Adrenal gland (tissue), 5 donors: ENCODE data around the gene OCEL1.

Source experiments
- CTCF ChIP-seq, 6 experiments: fragments of 450-650 bp in 4 of 6; fragments of 200-600 bp in 2 of 6; sonication (generic) in 1 of 6; IDR thresholded peaks; 1 replicate in 5 of 6; 2 replicates in 1 of 6; pipeline versions ENCODE4 v1.5.1 to v1.8.0; 2016 to 2021; ENCODE audit warnings: antibody characterized with exemption in 6 of 6, mild to moderate bottlenecking in 2 of 6, moderate library complexity in 1 of 6
- POLR2A ChIP-seq, 2 donors: fragments of 450-650 bp; IDR thresholded peaks; one replicate each; pipeline ENCODE4 v1.6.1; 2017; ENCODE audit warnings: antibody characterized with exemption in 2 of 2, mild to moderate bottlenecking in 2 of 2, moderate library complexity in 1 of 2
- donor health status: DM: no; HTN: no; CAD: no.

DNA sequence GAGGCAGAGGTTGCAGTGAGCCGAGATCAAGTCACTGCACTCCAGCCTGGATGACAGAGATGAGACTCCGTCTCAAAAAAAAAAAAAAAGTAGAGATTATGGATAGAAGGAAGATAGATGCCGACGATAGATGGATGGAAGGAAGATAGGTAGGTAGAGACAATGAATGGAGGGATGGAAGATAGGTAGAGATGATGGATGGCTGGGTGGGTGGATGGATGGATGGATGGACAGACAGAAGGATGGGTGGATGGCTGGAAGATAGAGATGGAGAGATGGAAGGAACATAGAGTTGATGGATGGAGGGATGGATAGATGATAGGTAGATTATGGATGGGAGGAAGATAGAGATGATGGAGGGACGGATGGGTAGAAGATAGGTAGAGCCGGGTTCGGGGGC, 29.4 kb upstream of the OCEL1 start:
- TF ChIP-seq CTCF (IDR thresholded peaks at IDR 0.05) (no peak), POLR2A (IDR thresholded peaks at IDR 0.05) (no peak)
